ENCODE measurements around the gene CELF5.

CELF5 gene

GRCh38 chr19:3224346-3225168 is at the start of gene CELF5:
Gene CELF5 (plus strand): TSS chr19:3224661. CDS start chr19:3224740, 79 bp downstream.
- DNase-seq = peak; percentile 13 to 42 (median 28)

- no peak for DNase-seq
These were observed 48.4 kb upstream of the CELF5 start for GRCh38 chr19:3175781-3176714.

GRCh38 chr19:3176715-3177501 is 47.6 kb upstream of the CELF5 start:
- DNase-seq = peak; percentile 36 to 63 (median 44)

GRCh38 chr19:3178377-3178972 is 46.0 kb upstream of the CELF5 start, which contains the start of gene S1PR4:
Gene S1PR4 (plus strand): TSS chr19:3178769. CDS start chr19:3178793, 24 bp downstream.
- peak in 3 of 4 experiments; percentile 33 to 75 (median 62) for DNase-seq

GRCh38 chr19:3178973-3179738 is 45.3 kb upstream of the CELF5 start:
- no peak for DNase-seq

- no peak for DNase-seq
These were observed 44.6 kb upstream of the CELF5 start for GRCh38 chr19:3179739-3180293.

GRCh38 chr19:3183721-3184641 is 40.5 kb upstream of the CELF5 start:
- no peak for DNase-seq

GRCh38 chr19:3184847-3185460 is 39.5 kb upstream of the CELF5 start:
- DNase-seq = peak; percentile 51 to 68 (median 58)

- peak; percentile 87 to 92 (median 90) for DNase-seq
These were observed 38.9 kb upstream of the CELF5 start, which contains the start of gene NCLN for GRCh38 chr19:3185461-3186159. Gene NCLN (plus strand): TSS chr19:3185930. CDS start chr19:3186031, 101 bp downstream.

- no peak for DNase-seq
These were observed 38.2 kb upstream of the CELF5 start for GRCh38 chr19:3186160-3186688.

GRCh38 chr19:3186891-3187661 is 37.4 kb upstream of the CELF5 start:
- no peak for DNase-seq

- no peak for DNase-seq
These were observed 36.6 kb upstream of the CELF5 start for GRCh38 chr19:3187662-3188511.

- no peak for DNase-seq
These were observed 35.5 kb upstream of the CELF5 start for GRCh38 chr19:3188627-3189596.

GRCh38 chr19:3189702-3190469 is 34.6 kb upstream of the CELF5 start:
- DNase-seq = no peak

GRCh38 chr19:3190470-3190770 is 34.0 kb upstream of the CELF5 start:
- DNase-seq = no peak
